HG03108 (cell line): Measurements from ENCODE around the gene SLC22A16.
"Not testable (repeated sequence)": the region's sequence is repeated elsewhere in the genome, so short reads cannot be mapped to it uniquely, and the experiment has no call there.

Experiments used
- ATAC-seq: cut with Tn5 transposase; IDR thresholded peaks from one replicate; pipeline ENCODE4 v1.9.1; 2021; ENCODE audit warnings: moderate library complexity; ENCODE audit not compliant: unreplicated experiment

SLC22A16 gene

GRCh38 chr6:110476046-110476849 is at the start of gene SLC22A16:
Gene SLC22A16 (minus strand): TSS chr6:110476613. CDS start chr6:110476574, 39 bp downstream.
- no peak for ATAC-seq

- ATAC-seq: no peak
Observed at GRCh38 chr6:110525001-110525400, 48.6 kb upstream of the SLC22A16 start.

GRCh38 chr6:110524305-110524704 is 47.9 kb upstream of the SLC22A16 start:
- no peak for ATAC-seq

- no peak for ATAC-seq
Observed at GRCh38 chr6:110523451-110524021, 47.1 kb upstream of the SLC22A16 start.

- ATAC-seq: no peak
Observed at GRCh38 chr6:110522427-110522826, 46.0 kb upstream of the SLC22A16 start.

GRCh38 chr6:110520992-110521543 is 44.7 kb upstream of the SLC22A16 start:
- ATAC-seq: no peak

- ATAC-seq: no peak
Observed at GRCh38 chr6:110520209-110520965, 44.0 kb upstream of the SLC22A16 start.

GRCh38 chr6:110517601-110518281 is 41.3 kb upstream of the SLC22A16 start:
- ATAC-seq: no peak

GRCh38 chr6:110517034-110517433 is 40.6 kb upstream of the SLC22A16 start:
- ATAC-seq: no peak

- ATAC-seq: no peak
Observed at GRCh38 chr6:110514818-110515217, 38.4 kb upstream of the SLC22A16 start.

GRCh38 chr6:110512991-110513390 is 36.6 kb upstream of the SLC22A16 start:
- ATAC-seq: no peak

- not testable (repeated sequence) for ATAC-seq
Observed at GRCh38 chr6:110512549-110512948, 36.1 kb upstream of the SLC22A16 start.

- no peak for ATAC-seq
Observed at GRCh38 chr6:110511401-110511800, 35.0 kb upstream of the SLC22A16 start.

GRCh38 chr6:110509617-110510241 is 33.3 kb upstream of the SLC22A16 start:
- ATAC-seq: no peak

GRCh38 chr6:110504891-110505290 is 28.5 kb upstream of the SLC22A16 start:
- not testable (repeated sequence) for ATAC-seq

GRCh38 chr6:110495949-110496348 is 19.5 kb upstream of the SLC22A16 start:
- ATAC-seq: no peak

- no peak for ATAC-seq
Observed at GRCh38 chr6:110493253-110493800, 16.9 kb upstream of the SLC22A16 start.

- no peak for ATAC-seq
Observed at GRCh38 chr6:110492584-110492983, 16.2 kb upstream of the SLC22A16 start.

- no peak for ATAC-seq
Observed at GRCh38 chr6:110491644-110492317, 15.4 kb upstream of the SLC22A16 start.

GRCh38 chr6:110491299-110491643 is 14.9 kb upstream of the SLC22A16 start:
- ATAC-seq: no peak
